Uterus (tissue), 2 donors: Measurements from ENCODE around the gene YPEL5.

Source experiments
- POLR2A ChIP-seq, 2 donors: fragments of 450-650 bp; IDR thresholded peaks; one replicate each; pipeline ENCODE4 v1.6.1; 2016; ENCODE audit warnings: antibody characterized with exemption in 2 of 2, mild to moderate bottlenecking in 1 of 2, moderate library complexity in 1 of 2
- TF ChIP-seq, protein P1 (sequence below), 4 experiments: fragments of 200-600 bp in 2 of 4; fragments of 450-650 bp in 2 of 4; sonication (generic) in 2 of 4; IDR thresholded peaks; one replicate each; pipeline ENCODE4 v1.5.1; 2016 to 2019; ENCODE audit warnings: antibody characterized with exemption in 4 of 4, mild to moderate bottlenecking in 2 of 4, moderate library complexity in 1 of 4

DNA sequence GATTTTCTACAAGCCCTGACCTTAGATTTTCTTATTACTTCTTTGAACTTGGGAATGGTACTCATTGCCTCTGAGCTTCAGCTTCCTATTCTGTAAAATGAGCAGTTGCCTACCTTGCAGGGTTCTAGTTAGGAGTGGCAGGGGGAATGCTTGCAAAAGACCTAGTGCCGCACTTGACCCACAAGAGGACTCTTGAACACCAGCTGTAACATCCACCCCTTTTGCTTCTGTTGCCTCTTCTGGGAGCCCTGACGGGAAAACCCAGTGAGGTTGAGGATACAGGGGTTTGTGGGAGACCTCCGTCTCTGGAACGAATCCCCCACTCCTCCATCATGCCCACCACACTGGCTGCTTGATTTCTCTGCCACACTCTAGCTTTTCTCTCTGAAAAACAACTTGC, 57.5 kb downstream of the YPEL5 start:
- TF ChIP-seq, protein P1, sequence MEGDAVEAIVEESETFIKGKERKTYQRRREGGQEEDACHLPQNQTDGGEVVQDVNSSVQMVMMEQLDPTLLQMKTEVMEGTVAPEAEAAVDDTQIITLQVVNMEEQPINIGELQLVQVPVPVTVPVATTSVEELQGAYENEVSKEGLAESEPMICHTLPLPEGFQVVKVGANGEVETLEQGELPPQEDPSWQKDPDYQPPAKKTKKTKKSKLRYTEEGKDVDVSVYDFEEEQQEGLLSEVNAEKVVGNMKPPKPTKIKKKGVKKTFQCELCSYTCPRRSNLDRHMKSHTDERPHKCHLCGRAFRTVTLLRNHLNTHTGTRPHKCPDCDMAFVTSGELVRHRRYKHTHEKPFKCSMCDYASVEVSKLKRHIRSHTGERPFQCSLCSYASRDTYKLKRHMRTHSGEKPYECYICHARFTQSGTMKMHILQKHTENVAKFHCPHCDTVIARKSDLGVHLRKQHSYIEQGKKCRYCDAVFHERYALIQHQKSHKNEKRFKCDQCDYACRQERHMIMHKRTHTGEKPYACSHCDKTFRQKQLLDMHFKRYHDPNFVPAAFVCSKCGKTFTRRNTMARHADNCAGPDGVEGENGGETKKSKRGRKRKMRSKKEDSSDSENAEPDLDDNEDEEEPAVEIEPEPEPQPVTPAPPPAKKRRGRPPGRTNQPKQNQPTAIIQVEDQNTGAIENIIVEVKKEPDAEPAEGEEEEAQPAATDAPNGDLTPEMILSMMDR (IDR thresholded peaks at IDR 0.05): no peak
- TF ChIP-seq POLR2A (IDR thresholded peaks at IDR 0.05): no peak
